Large intestine (tissue), 3 donors: ENCODE measurements around the gene ARHGEF18. TPM values are rescaled to one million over a fixed set of nuclear protein-coding genes. Genes with fewer than 3 reads are reported as not detected.
"Not testable (repeated sequence)": the region's sequence is repeated elsewhere in the genome, so short reads cannot be mapped to it uniquely, and the experiment has no call there.

Experiments
- DNase-seq, 2 donors: peaks; one replicate each; pipeline versions ENCODE4 v3.0.0 to v3.0.0-alpha.2; 2013
- H3K27ac ChIP-seq: one replicate; pipeline ENCODE4 v1.5.1; 2013; ENCODE audit warnings: low read length
- H3K27me3 ChIP-seq: 2 replicates; pipeline ENCODE4 v1.6.1; 2013; ENCODE audit warnings: low read length; ENCODE audit not compliant: control insufficient read depth, insufficient read depth
- H3K36me3 ChIP-seq: 2 replicates; pipeline ENCODE4 v1.6.1; 2013; ENCODE audit warnings: low read length; ENCODE audit not compliant: control insufficient read depth, insufficient read depth
- H3K4me1 ChIP-seq: one replicate; pipeline ENCODE4 v1.6.1; 2013; ENCODE audit warnings: low read length; ENCODE audit not compliant: control insufficient read depth, insufficient read depth
- H3K4me3 ChIP-seq: one replicate; pipeline ENCODE4 v1.5.1; 2013; ENCODE audit warnings: low read length
- H3K9me3 ChIP-seq: one replicate; pipeline ENCODE4 v1.6.1; 2013; ENCODE audit warnings: mild to moderate bottlenecking, low read depth, low read length, moderate library complexity; ENCODE audit not compliant: control insufficient read depth
- WGBS: methylation state at CpG from one replicate; pipeline ENCODE4 v1.1.5; 2013; ENCODE audit warnings: low lambda C conversion rate; ENCODE audit not compliant: insufficient coverage; 5-methylcytosine and 5-hydroxymethylcytosine counted together
- polyA plus RNA-seq: library from polyadenylated mRNA; unstranded; fragments of 120-200 nt; gene quantifications from one replicate; pipeline ENCODE4 v1.2.1, GENCODE V29; 2013

ARHGEF18 gene
- polyA plus RNA-seq, 1 donor = 27.8 TPM

DNA sequence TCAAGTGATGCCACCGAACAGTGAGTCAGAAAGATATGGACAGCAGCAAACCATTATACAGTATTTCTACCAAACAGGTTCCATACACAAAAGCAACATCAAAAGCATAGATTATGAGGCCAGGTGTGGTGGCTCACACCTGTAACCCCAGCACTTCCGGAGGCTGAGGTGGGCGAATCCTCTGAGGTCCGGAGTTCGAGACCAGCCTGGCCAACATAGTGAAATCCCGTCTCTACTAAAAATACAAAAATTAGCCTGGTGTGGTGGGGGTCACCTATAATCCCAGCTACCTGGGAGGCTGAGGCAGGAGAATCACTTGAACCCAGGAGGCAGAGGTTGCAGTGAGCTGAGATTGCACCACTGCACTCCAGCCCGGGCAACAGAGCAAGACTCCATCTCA lies 1.7 kb upstream of the ARHGEF18 start:
- H3K4me3 ChIP-seq, H3K4me1 ChIP-seq, DNase-seq, H3K36me3 ChIP-seq, H3K27me3 ChIP-seq, H3K9me3 ChIP-seq, H3K27ac ChIP-seq: not testable (repeated sequence)
- WGBS = no CpG with 5 or more reads among the region's 7 CpGs

- Histone ChIP-seq H3K4me3 (no peak overlapping the region), H3K27me3 (no peaks in the 10 kb centered on the region), H3K27ac (no peak overlapping the region), H3K36me3 (no peaks in the 10 kb centered on the region), H3K9me3 (no peaks in the 10 kb centered on the region), H3K4me1 (no peaks in the 10 kb centered on the region)
- no peak for DNase-seq
- WGBS = no CpG with 5 or more reads among the region's 9 CpGs
These were observed 474 bp downstream of the ARHGEF18 start for GRCh38 chr19:7349231-7349591.

DNA sequence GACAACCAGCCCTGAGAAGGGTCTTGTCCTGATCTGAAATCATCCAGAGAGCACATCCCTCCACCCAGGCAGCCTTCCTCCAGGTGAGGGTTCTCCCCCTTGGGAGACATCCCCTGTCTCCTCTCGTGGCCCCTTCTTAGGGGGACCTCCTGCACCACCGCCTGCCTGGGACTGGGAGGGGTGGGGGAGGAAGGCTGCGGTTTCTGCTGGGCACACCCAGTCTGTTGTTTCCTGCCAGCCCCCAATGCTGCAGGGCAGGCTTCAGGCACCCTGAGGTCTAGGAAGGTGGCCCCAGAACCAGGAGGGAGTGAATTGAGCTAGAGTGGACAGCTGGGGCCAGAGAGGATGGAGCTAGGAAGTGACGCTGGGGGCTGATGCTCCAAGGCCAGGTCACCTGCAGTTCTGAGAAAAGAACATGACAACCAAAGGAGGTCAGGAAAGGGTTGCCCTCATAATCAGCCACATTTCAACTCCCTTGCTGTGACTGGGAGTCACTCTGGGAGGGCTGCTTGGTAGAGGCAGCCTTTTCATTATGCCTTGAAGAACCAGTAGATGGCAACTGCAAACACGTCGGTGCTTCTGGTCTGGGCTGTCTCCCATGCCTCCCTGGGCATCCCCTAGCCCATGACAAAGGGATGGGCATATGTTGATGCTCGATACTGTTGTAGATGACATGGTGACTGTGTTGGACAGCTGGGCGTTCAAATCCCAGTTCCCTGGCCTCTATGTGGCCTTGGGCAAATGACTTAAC lies 1.4 kb downstream of the ARHGEF18 start:
- Histone ChIP-seq H3K36me3 (no peaks in the 10 kb centered on the region), H3K27me3 (no peaks in the 10 kb centered on the region), H3K9me3 (no peaks in the 10 kb centered on the region), H3K4me1 (no peaks in the 10 kb centered on the region), H3K27ac (no peak overlapping the region), H3K4me3 (no peak overlapping the region)
- WGBS = no CpG with 5 or more reads among the region's 8 CpGs
- no peak for DNase-seq

DNA sequence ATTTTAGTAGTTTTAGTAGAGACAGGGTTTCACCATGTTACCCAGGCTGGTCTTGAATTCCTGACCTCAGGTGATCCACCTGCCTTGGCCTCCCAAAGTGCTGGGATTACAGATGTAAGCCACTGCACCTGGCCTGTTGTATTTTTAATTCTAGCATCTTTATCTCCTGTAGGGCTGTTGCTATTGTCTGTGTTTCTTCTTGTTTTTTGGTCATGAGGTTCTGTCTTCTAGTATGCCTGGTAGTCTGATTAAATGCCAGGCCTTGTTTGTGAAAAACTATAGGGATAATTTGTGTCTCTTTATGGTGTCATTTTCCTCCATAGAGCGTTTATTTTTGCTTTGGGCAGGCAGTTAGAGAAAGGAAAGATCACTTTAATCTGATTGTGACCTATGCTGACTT lies 3.1 kb downstream of the ARHGEF18 start:
- H3K27me3 ChIP-seq = no peaks in the 10 kb centered on the region
- no peak overlapping the region for H3K27ac ChIP-seq
- H3K36me3 ChIP-seq = no peaks in the 10 kb centered on the region
- no peaks in the 10 kb centered on the region for H3K4me1 ChIP-seq
- no peak overlapping the region for H3K4me3 ChIP-seq
- DNase-seq = no peak
- WGBS = no CpG with 5 or more reads among the region's 1 CpG
- no peaks in the 10 kb centered on the region for H3K9me3 ChIP-seq

DNA sequence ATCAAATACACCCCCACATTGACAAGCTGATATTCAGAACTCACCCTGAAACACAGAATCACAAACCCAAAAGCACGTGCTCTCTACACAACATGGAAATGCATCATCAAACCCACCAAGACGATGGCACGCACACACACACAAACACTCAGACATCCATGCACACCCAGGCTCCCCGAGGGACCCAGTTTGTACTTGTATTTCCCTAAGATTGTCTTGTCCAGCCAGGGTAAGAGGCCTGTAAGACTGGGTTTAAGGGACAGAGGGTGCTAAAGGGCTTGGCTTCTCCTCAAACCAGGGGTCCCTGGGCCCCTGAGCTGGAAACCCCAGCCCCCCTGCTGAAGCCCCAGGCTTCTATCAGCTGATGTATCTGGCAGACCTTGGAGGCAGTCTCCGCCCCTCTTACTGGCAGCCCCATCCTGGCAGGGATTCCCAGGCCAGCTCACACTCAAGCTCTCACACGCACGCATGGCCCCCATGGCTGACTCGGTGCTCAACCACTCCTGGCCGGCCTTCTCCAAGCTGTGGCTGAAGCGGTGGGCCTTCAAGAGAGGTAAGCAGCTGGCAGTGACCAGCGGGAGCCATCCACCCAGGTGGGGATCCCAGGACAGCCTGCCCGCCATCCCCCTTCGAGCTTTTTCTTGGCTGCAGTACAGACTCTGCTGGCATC lies 6.5 kb downstream of the ARHGEF18 start:
- no peaks in the 10 kb centered on the region for H3K36me3 ChIP-seq
- peak overlapping the region; percentile 13 for H3K4me3 ChIP-seq
- no peak for DNase-seq
- no CpG with 5 or more reads among the region's 13 CpGs for WGBS
- H3K27ac ChIP-seq = peak overlapping the region; percentile 29
- no peaks in the 10 kb centered on the region for H3K27me3 ChIP-seq
- no peaks in the 10 kb centered on the region for H3K9me3 ChIP-seq
- H3K4me1 ChIP-seq = no peaks in the 10 kb centered on the region

DNA sequence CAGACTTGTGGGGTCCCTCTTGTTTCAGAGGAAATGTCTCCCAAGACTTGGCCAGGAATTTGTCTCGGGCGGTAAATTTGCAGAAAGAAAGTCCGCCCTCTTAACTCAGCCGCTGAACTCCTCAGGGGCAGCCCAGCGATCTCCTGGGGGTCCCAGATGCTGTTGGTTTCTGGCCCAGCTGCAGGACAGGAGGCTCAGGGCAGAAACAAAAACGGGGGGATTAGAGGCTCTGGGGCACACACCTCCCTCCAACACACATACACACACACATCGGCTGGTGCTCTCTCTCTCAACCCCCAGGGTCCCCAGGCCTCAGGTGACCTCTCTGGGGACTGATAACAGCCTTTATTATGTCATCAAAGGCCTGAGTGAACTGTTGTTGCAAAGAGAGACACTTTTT lies 7.1 kb downstream of the ARHGEF18 start:
- H3K4me3 ChIP-seq = peak overlapping the region; percentile 13

GRCh38 chr19:7356899-7357627 lies 8.3 kb downstream of the ARHGEF18 start:
- no peak for DNase-seq
- no peaks in the 10 kb centered on the region for H3K27me3 ChIP-seq
- no peak overlapping the region for H3K27ac ChIP-seq
- H3K36me3 ChIP-seq = no peaks in the 10 kb centered on the region
- H3K4me1 ChIP-seq = no peaks in the 10 kb centered on the region
- no peaks in the 10 kb centered on the region for H3K9me3 ChIP-seq
- WGBS = 100% methylated on average over 1 of the region's 7 CpGs
- no peak overlapping the region for H3K4me3 ChIP-seq

More for the DNA sequence above, 7.1 kb downstream of the ARHGEF18 start:
- Histone ChIP-seq H3K4me1 (no peaks in the 10 kb centered on the region), H3K27ac (peak overlapping the region; percentile 29), H3K27me3 (no peaks in the 10 kb centered on the region), H3K9me3 (no peaks in the 10 kb centered on the region), H3K36me3 (no peaks in the 10 kb centered on the region)
- DNase-seq = no peak
- no CpG with 5 or more reads among the region's 7 CpGs for WGBS

DNA sequence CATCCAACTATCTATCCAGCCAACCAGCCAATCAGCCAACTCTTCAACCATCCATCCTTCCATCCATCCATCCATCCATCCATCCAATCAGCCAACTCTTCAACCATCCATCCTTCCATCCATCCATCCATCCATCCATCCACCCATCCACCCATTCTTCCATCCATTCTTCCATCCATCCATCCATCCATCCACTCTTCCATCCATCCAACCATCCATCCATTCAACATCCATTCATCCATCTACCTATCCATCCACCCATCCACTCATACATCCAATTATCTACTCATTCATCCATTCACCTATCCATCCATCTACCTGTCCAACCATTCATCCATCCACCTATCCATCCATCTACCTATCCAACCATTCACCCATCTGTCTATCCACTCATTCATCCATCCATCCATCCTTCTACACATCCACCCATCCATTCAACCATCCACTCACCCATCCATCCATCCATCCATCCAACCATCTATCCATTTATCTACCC lies 9.4 kb downstream of the ARHGEF18 start:
- no peak for DNase-seq
- Histone ChIP-seq H3K9me3 (no peaks in the 10 kb centered on the region), H3K27ac (no peak overlapping the region), H3K36me3 (no peaks in the 10 kb centered on the region), H3K4me3 (no peak overlapping the region), H3K27me3 (no peaks in the 10 kb centered on the region), H3K4me1 (no peaks in the 10 kb centered on the region)

- Histone ChIP-seq H3K27me3 (no peaks in the 10 kb centered on the region), H3K4me1 (no peaks in the 10 kb centered on the region), H3K36me3 (no peaks in the 10 kb centered on the region), H3K4me3 (no peak overlapping the region), H3K9me3 (no peaks in the 10 kb centered on the region), H3K27ac (no peak overlapping the region)
- DNase-seq = no peak
- no CpG with 5 or more reads among the region's 8 CpGs for WGBS
These were observed 11.8 kb downstream of the ARHGEF18 start for GRCh38 chr19:7360393-7360984.

GRCh38 chr19:7363225-7363624 lies 14.5 kb downstream of the ARHGEF18 start:
- no peaks in the 10 kb centered on the region for H3K27me3 ChIP-seq
- no peaks in the 10 kb centered on the region for H3K36me3 ChIP-seq
- no peaks in the 10 kb centered on the region for H3K9me3 ChIP-seq
- no peaks in the 10 kb centered on the region for H3K4me1 ChIP-seq
- no peak for DNase-seq
- no peak overlapping the region for H3K27ac ChIP-seq
- no peak overlapping the region for H3K4me3 ChIP-seq
- 81% methylated on average over 2 of the region's 2 CpGs for WGBS
